HG02623 (cell line): Measurements from ENCODE around the gene PRR12.

ENCODE experiments used
- ATAC-seq: cut with Tn5 transposase; IDR thresholded peaks from one replicate; pipeline ENCODE4 v1.9.1; 2021; ENCODE audit warnings: moderate library complexity; ENCODE audit not compliant: unreplicated experiment

PRR12 gene

DNA sequence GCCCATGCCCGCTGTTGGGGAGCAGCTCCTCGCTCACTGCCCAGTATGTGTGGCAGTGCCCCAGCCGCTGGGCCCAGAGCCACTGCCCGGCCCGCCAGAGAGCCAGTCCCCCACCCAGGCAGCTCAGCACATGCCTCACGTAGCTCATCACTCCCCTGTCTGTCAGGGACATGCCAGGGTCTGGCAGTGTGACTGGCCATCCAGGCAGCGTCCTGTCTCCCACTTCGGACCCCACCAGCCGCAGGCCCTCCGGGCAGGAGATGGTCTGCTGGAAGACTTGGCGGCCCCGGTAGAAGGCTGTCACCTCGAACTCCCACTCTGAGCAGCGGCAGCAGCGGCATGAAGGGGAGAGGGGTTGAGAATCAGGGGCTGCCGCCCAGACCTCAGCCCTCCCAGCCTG is 71.0 kb downstream of the PRR12 start:
- ATAC-seq: no peak

DNA sequence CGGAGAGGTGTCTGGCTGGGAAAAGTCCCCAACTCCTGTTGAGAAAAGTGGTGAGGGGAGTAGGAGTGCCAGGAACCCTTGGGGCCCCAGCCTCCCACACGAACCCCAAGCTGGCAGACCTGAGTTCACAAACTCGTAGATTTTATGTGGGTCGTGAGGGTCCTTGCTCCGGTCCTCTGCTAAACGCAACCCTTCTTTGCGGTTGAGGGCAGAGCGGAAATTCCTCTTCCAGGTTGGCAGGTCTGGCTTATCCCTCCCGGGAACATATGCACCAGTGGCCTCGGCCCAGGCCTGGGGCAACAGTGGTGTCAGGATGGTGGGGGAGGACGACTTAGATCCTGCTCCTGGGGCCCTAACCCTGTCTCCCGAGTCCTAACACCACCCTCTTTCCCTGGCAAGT is 72.2 kb downstream of the PRR12 start:
- ATAC-seq: no peak

DNA sequence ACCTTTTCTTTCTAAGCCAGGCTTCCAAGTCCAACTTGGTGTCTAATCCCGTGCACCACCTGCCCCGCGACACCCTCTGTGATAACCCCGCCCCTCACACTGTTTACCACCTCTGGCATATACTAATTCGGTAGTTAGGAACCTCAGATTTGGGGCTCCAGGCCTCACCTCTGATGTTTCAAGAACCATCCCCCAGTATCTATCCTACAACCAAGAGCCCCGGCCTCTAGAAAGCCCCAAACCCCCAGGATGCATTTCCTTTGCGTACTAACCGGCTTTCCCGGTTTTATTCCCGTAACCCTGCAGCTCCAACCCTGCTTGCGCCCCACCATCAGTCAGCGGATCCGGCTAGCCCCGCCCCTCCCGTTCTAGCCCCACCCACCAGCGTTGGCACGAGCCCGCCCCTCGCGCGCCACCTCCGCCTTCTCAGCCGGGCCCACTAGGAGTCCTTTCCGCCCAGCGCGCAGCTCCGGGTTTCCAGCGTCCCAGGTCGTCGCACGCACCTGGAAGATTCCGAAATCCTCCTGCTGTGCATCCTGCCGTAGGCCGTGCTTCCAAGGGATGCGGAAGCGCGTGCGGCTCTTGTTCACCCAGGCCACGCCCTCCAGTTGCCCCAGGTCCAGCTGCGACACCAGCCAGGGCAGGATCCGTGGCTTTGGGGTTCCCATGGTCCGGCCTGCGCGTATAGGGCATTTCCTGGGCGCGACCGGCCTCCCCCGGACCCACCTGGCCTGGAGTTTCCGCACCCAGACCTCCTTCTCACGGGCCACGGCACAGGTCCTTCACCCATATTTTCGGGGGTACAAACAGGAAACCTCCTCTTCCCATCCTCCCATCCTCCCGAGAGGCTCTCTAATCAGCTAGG is 73.4 kb downstream of the PRR12 start:
- no peak for ATAC-seq

DNA sequence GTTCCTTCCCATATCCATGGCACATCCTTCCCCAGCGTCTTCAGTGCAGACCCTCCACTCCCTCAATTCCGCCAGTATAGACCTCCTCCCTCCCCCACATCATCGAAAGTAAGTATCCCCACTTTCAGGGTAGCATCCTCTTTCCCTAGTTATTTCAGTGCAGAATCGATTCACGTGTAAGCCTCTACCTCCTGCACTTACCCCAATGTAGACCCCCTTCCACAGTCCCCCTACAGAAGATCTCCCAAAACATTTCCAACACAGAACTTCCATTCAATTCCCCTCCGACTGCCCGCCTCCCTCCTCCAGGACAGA is 74.0 kb downstream of the PRR12 start:
- ATAC-seq: no peak

- ATAC-seq: peak; percentile 77
Observed at GRCh38 chr19:49665351-49666119, 74.6 kb downstream of the PRR12 start, which contains the start of the genes BCL2L12 and IRF3. Gene BCL2L12, plus strand, starts transcription at chr19:49665933. Its CDS starts 760 bp downstream, at chr19:49666693. Gene IRF3, minus strand, starts transcription at chr19:49665857. Its CDS starts 1,019 bp downstream, at chr19:49664838.

DNA sequence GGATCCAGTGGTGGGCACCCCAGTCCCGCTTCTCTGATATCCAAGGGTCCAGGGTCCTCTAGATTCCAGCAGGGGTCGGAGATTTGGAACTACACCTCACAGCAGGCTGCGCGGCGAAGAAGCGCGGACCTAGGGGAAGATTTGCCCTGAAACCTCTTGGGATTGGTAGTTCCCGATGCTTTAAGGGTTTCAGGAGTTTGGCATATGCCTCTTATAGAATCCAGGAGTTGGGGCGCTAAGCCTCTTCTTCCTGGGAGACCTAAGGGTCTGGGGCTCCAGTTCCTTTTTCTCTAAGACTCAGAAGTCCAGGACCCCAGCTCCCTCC is 75.1 kb downstream of the PRR12 start:
- ATAC-seq: no peak

DNA sequence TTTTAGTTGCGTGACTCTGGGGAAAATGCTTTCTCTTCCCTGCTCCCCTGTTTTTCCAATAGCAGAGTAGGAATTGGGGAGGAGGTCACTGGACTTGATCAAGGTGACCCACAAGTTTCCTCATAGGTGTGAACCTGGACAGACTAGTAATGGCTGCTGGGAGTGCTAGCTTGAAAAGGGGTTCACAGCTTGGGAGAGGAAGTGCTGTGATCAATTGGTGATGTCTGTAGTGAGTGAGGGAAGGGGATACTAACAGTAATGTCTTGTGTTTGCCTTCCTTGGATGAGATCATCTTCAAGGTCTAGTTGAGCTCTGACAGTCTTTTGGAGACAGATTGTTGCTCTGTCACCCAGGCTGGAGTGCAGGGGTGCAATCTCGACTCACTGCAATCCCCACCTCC is 76.5 kb downstream of the PRR12 start:
- no peak for ATAC-seq

GRCh38 chr19:49669516-49669915 is 78.5 kb downstream of the PRR12 start:
- ATAC-seq: no peak

- ATAC-seq: no peak
Observed at GRCh38 chr19:49672131-49672919, 81.3 kb downstream of the PRR12 start.
